Epithelial cell of proximal tubule (primary cell): ENCODE results near the gene MAPK1IP1L. TPM values are rescaled to one million over a fixed set of nuclear protein-coding genes. Genes with fewer than 3 reads are reported as not detected.
A peak's percentile ranks its signal among the peaks of the same experiment; 100 is the strongest.

Experiments used
- DNase-seq: peaks from one replicate; pipeline ENCODE4 v3.0.0-alpha.2; 2011; ENCODE audit warnings: low read depth
- H3K4me3 ChIP-seq: 2 replicates; pipeline ENCODE4 v1.5.1; 2011; ENCODE audit warnings: low read depth, mild to moderate bottlenecking, low read length
- CTCF ChIP-seq: conservative IDR thresholded peaks from 2 replicates; pipeline ENCODE4 v1.5.1; 2012; ENCODE audit warnings: low read depth, mild to moderate bottlenecking, low read length
- total RNA-seq: library from RNA; depleted of rRNA; stranded (reverse); fragments of >200 nt; gene quantifications from 2 replicates; pipeline ENCODE4 v1.2.3, GENCODE V29; 2015

Gene MAPK1IP1L
- total RNA-seq, 1 donor from 2014 or later = 70.9 TPM

DNA sequence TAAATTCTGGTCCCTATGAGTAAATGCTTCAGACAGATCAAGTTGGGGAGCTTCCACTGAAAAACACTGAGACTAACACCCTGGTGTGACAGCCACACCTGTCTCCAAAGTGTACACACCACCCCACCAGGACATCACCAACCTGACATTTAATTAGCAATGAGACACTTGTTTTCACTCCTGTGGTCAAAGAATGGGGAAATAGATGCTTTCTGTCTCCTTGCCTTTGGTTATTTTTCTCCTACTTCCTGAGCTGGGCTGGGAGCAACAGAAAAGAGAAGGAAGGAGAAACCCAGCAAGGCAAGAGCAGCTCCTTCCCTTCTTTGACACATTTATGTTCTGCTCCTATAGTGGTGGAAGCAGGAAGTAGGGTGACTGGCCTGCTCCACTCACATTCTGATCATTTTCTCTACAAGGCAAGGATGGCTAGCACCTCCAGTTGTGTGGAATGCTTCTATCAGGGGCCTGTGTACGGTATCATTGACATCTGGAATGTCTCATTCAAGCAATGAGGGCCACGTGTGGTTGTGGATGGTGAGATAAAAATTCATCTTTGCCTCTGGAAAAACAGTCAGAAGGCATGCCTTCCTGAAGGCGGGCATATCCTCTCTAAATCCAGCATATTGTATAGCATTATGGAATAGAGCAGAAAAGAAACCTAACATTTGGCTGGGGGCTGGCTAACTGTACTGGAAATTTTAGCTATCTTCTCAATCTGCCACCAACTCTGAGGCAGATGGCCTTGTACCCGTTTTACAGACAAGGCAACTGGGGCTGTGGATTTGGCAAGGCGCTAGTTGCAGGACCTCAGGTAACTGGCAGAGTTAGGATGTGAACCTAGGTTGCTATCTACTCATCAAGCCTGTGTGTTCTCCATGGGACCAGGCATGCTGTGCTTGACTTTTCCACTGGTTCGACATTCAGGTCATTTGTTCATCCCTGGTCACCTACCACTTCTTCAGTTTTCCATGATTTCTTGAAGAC lies 52.8 kb downstream of the MAPK1IP1L start:
- no peak for DNase-seq
- no peak for TF ChIP-seq CTCF
- no peak overlapping the region for H3K4me3 ChIP-seq

DNA sequence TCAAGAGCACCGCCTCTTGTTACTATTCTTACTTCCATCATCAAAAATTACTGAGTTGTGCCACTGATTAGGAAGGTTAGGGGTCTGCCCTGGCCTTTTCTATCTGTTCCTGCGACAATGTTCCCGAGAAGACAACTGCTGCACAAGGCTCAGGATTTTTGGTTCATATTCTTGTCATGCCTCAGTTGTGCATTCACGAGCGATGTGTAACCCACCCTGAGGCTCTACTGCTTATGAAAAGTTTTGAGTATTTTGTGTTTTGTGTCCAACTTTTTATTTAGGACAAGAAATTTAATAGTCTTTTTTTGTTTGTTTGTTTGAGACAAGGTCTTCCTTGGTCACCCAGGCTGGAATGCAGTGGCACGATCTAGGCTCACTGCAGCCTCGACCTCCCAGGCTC lies 54.5 kb downstream of the MAPK1IP1L start:
- no peak for TF ChIP-seq CTCF
- no peak for DNase-seq

DNA sequence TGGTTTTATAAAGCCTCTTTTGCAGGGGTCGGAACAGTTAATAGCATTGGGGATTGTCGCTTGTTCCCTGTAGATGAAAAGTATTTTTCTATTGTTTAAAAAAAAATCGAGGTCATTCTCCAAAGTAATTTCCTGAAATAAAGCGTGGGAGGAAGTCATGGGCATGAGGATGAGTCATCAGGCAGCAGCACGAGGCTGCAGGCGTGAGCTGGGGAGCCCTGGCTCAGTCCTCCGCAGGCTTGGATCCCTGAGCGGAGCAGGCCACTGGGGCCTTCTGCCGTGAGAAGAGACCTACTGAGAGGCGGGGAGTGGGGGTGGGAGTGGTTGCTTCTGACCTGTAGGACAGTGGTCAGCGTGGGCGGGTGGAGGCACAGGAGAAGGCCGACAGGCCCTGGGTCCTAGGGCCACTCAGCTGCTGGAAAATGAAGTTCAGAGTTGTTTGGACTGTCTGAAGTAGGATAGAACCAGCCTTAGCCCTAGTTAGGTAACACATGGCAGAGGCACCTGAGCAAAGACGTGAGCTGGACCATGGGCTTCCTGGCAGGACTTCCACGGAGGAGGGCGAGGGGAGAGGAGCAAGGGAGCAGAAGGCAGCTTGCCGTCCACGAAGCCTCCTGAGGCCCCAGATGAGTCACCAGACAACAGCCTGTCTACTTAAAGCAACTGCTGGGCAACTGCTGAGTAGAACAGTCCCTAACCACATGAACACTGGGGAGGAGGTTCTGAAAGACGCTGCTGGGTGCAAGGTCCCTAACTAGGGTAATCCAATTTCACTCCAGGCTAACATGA lies 56.5 kb downstream of the MAPK1IP1L start:
- no peak for TF ChIP-seq CTCF
- H3K4me3 ChIP-seq = peak overlapping the region; percentile 11
- DNase-seq = peak; percentile 80

More for the DNA sequence above, 54.5 kb downstream of the MAPK1IP1L start:
- H3K4me3 ChIP-seq = no peak overlapping the region

GRCh38 chr14:55109836-55110235 lies 58.4 kb downstream of the MAPK1IP1L start:
- no peak overlapping the region for H3K4me3 ChIP-seq
- no peak for TF ChIP-seq CTCF
- no peak for DNase-seq

GRCh38 chr14:55111122-55111708 lies 59.8 kb downstream of the MAPK1IP1L start:
- no peak for DNase-seq
- H3K4me3 ChIP-seq = no peak overlapping the region
- peak; percentile 5 for TF ChIP-seq CTCF

- no peak for DNase-seq
- TF ChIP-seq CTCF = no peak
- no peak overlapping the region for H3K4me3 ChIP-seq
Measured at GRCh38 chr14:55114720-55115119, 63.3 kb downstream of the MAPK1IP1L start.
